Measurements from ENCODE around the gene EMILIN3. TPM values are rescaled to one million over a fixed set of nuclear protein-coding genes. Genes with fewer than 3 reads are reported as not detected.
"Not testable (repeated sequence)": the region's sequence is repeated elsewhere in the genome, so short reads cannot be mapped to it uniquely, and the experiment has no call there.

Gene EMILIN3
- total RNA-seq, 1 experiment from 2014 or later, result 1.7 TPM

DNA sequence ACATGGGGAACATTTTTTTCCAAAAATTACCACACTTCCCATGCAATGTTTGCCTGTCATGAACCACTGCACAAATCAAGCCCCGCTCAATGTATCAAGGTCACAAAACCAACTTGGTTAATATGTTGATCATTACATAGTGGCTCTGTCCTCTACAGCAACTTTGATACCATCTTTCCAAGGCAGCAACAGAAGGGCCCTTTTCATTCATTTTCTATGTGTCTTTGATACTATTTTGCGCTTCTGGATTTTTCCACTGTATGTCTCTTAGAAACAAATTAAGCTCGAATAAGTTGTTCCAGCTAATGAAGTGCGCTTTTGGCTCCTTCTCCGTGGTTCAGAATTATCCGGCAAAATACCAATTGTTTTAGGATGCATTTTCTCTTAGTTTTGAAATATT, 50.6 kb downstream of the EMILIN3 start:
- POLR2A ChIA-PET (ENCODE audit: low non-redundant PET), result no interaction called here
- no peak for DNase-seq (ENCODE audit: low spot score)
- TF ChIP-seq, protein P1, sequence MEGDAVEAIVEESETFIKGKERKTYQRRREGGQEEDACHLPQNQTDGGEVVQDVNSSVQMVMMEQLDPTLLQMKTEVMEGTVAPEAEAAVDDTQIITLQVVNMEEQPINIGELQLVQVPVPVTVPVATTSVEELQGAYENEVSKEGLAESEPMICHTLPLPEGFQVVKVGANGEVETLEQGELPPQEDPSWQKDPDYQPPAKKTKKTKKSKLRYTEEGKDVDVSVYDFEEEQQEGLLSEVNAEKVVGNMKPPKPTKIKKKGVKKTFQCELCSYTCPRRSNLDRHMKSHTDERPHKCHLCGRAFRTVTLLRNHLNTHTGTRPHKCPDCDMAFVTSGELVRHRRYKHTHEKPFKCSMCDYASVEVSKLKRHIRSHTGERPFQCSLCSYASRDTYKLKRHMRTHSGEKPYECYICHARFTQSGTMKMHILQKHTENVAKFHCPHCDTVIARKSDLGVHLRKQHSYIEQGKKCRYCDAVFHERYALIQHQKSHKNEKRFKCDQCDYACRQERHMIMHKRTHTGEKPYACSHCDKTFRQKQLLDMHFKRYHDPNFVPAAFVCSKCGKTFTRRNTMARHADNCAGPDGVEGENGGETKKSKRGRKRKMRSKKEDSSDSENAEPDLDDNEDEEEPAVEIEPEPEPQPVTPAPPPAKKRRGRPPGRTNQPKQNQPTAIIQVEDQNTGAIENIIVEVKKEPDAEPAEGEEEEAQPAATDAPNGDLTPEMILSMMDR (conservative IDR thresholded peaks at IDR 0.05; ENCODE audit: low read depth, low read length), result no peak
- no peak for TF ChIP-seq EZH2 (IDR thresholded peaks at IDR 0.05; ENCODE audit: borderline replicate concordance, low read depth, low read length, poor library complexity, severe bottlenecking)
- CTCF ChIA-PET, result no interaction called here
- H3K27me3 ChIP-seq (replicated peaks; ENCODE audit: insufficient read depth, low read depth, low read length, poor library complexity), result no peaks in the 10 kb centered on the region
- no peak overlapping the region for H3K27ac ChIP-seq (ENCODE audit: low read depth, low read length, poor library complexity, severe bottlenecking)
- H3K4me1 ChIP-seq (ENCODE audit: insufficient read depth, low read length, poor library complexity, severe bottlenecking), result peaks cover 10% of the 10 kb centered on the region
- no peaks in the 10 kb centered on the region for H3K9me3 ChIP-seq (ENCODE audit: low read depth, low read length, poor library complexity, severe bottlenecking)
- TSS peak; percentile 68 for BruUV-seq (replicated peaks)
- H3K36me3 ChIP-seq (ENCODE audit: insufficient read depth, low read length, poor library complexity, severe bottlenecking), result no peaks in the 10 kb centered on the region
- intact Hi-C loops (cut with micrococcal nuclease; ENCODE audit: unreplicated experiment), result no loop called here
- H3K4me3 ChIP-seq (ENCODE audit: low read depth, low read length, poor library complexity, severe bottlenecking), result peak overlapping the region; percentile 87

DNA sequence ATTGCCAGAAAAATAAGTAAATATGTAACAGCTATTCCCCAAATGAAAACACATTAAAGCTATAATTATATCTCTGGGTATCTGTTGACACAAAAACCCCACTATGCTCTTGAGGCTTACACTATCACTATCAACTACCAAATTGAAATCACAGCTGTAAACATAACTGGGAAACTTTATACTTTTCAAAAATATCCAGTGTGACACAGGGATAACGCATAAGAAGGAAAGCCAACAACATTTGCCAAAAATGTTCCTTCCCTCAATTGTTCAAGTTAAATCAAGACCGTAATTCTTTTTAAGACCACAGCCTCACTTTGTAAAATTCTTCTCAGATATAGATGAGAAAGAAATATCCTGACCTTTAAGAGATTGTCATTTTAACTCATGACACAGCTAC, 52.2 kb downstream of the EMILIN3 start:
- Histone ChIP-seq H3K4me3 (ENCODE audit: low read depth, low read length, poor library complexity, severe bottlenecking) (no peak overlapping the region), H3K9me3 (ENCODE audit: low read depth, low read length, poor library complexity, severe bottlenecking) (no peaks in the 10 kb centered on the region), H3K27ac (ENCODE audit: low read depth, low read length, poor library complexity, severe bottlenecking) (no peak overlapping the region), H3K4me1 (ENCODE audit: insufficient read depth, low read length, poor library complexity, severe bottlenecking) (peaks cover 10% of the 10 kb centered on the region), H3K27me3 (replicated peaks; ENCODE audit: insufficient read depth, low read depth, low read length, poor library complexity) (no peaks in the 10 kb centered on the region), H3K36me3 (ENCODE audit: insufficient read depth, low read length, poor library complexity, severe bottlenecking) (no peaks in the 10 kb centered on the region)
- CTCF ChIA-PET, result no interaction called here
- no TSS peak for BruUV-seq (replicated peaks)
- DNase-seq (ENCODE audit: low spot score), result no peak
- POLR2A ChIA-PET (ENCODE audit: low non-redundant PET), result no interaction called here
- intact Hi-C loops (cut with micrococcal nuclease; ENCODE audit: unreplicated experiment), result no loop called here
- TF ChIP-seq, protein P1 (conservative IDR thresholded peaks at IDR 0.05; ENCODE audit: low read depth, low read length), result no peak
- no peak for TF ChIP-seq EZH2 (IDR thresholded peaks at IDR 0.05; ENCODE audit: borderline replicate concordance, low read depth, low read length, poor library complexity, severe bottlenecking)

DNA sequence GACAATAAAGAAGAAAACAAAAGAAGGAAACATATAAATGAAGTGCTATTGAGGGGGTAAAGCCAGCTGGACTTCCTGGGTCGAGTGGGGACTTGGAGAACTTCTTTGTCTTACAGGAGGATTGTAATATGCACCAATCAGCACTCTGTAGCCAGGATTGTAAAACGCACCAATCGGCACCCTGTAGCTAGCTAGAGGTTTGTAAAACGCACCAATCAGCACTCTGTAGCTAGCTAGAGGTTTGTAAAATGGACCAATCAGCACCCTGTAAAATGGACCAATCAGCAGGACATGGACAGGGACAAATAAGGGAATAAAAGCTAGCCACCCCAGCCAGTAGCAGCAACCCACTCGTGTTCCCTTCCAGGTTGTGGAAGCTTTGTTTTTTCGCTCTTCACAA, 54.6 kb downstream of the EMILIN3 start:
- DNase-seq (ENCODE audit: low spot score); H3K36me3 ChIP-seq (ENCODE audit: insufficient read depth, low read length, poor library complexity, severe bottlenecking); BruUV-seq (replicated peaks); H3K4me1 ChIP-seq (ENCODE audit: insufficient read depth, low read length, poor library complexity, severe bottlenecking); POLR2A ChIA-PET (ENCODE audit: low non-redundant PET); H3K4me3 ChIP-seq (ENCODE audit: low read depth, low read length, poor library complexity, severe bottlenecking); intact Hi-C loops (cut with micrococcal nuclease; ENCODE audit: unreplicated experiment); H3K27me3 ChIP-seq (replicated peaks; ENCODE audit: insufficient read depth, low read depth, low read length, poor library complexity); H3K27ac ChIP-seq (ENCODE audit: low read depth, low read length, poor library complexity, severe bottlenecking); H3K9me3 ChIP-seq (ENCODE audit: low read depth, low read length, poor library complexity, severe bottlenecking): not testable (repeated sequence)
- CTCF ChIA-PET, result interaction anchor here (0.6 kb wide), 1 partner anchor 80 kb away, joined by 3 read pairs; no protein-coding TSS in a partner anchor

Other genes with a start within 250 kb of the EMILIN3 start
- gene PLCG1, start 229.3 kb downstream of the EMILIN3 start, total RNA-seq (2021), result 146 and 174 TPM in 2 replicates
- 13.2 and 14.0 TPM in 2 replicates for gene ZHX3, start 49.1 kb downstream of the EMILIN3 start, total RNA-seq (2021)
- 1.3 and 1.8 TPM in 2 replicates for gene LPIN3, start 26.0 kb downstream of the EMILIN3 start, total RNA-seq (2021)